ENCODE results near the gene TM2D3. TPM values are rescaled to one million over a fixed set of nuclear protein-coding genes. Genes with fewer than 3 reads are reported as not detected.

The TM2D3 gene
- total RNA-seq, 1 donor from 2014 or later: 39.0 TPM

DNA sequence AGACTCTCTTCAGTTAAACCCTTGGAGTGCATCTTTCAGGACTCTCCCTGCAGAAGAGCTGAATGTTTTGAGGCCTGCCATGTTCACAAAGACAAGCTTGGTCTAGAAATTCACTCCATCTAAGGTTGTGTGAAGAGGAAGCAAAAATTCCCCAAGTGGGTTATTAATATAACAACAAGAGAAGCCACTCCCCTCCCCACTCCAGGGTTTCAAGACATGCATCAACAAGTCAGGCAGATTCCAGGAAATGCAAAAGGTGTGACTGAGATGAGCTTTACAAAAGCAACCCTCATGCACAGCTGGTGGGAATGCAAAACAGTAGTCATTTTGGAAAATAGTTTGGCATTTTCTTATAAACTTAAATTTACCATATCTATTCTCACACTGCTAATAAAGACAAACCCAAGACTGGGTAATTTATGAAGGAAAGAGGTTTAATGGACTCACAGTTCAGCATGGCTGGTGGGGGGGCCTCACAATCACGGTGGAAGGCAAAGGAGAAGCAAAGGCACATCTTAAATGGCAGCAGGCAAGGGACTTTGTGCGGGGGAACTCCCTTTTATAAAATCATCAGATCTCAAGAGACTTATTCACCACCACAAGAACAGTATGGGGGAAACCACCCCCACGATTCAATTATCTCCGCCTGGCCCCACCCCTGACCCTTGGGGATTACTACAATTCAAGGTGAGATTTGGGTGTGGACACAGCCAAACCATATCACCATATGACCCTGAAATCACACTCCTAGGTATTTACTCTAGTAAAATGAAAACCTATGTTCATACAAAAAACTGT is 40.8 kb upstream of the TM2D3 start:
- Histone ChIP-seq H3K36me3 (peaks cover 0 to 30% of the 10 kb centered on the region in 2 donors), H3K27me3 (no peaks in the 10 kb centered on the region), H3K4me1 (peaks cover 7% of the 10 kb centered on the region), H3K9me3 (no peaks in the 10 kb centered on the region), H3K27ac (no peak overlapping the region), H3K4me3 (no peak overlapping the region)
- intact Hi-C loops (cut with DNase I): no loop called here
- TF ChIP-seq, protein P1, sequence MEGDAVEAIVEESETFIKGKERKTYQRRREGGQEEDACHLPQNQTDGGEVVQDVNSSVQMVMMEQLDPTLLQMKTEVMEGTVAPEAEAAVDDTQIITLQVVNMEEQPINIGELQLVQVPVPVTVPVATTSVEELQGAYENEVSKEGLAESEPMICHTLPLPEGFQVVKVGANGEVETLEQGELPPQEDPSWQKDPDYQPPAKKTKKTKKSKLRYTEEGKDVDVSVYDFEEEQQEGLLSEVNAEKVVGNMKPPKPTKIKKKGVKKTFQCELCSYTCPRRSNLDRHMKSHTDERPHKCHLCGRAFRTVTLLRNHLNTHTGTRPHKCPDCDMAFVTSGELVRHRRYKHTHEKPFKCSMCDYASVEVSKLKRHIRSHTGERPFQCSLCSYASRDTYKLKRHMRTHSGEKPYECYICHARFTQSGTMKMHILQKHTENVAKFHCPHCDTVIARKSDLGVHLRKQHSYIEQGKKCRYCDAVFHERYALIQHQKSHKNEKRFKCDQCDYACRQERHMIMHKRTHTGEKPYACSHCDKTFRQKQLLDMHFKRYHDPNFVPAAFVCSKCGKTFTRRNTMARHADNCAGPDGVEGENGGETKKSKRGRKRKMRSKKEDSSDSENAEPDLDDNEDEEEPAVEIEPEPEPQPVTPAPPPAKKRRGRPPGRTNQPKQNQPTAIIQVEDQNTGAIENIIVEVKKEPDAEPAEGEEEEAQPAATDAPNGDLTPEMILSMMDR (IDR thresholded peaks at IDR 0.05): no peak
- no peak for TF ChIP-seq POLR2A (IDR thresholded peaks at IDR 0.05)
- TF ChIP-seq POLR2AphosphoS5 (IDR thresholded peaks at IDR 0.05; ENCODE audit: insufficient read depth in 1 of 2, low read depth in 1 of 2): no peak
- DNase-seq (ENCODE audit: extremely low spot score in 2 of 2): no peak

DNA sequence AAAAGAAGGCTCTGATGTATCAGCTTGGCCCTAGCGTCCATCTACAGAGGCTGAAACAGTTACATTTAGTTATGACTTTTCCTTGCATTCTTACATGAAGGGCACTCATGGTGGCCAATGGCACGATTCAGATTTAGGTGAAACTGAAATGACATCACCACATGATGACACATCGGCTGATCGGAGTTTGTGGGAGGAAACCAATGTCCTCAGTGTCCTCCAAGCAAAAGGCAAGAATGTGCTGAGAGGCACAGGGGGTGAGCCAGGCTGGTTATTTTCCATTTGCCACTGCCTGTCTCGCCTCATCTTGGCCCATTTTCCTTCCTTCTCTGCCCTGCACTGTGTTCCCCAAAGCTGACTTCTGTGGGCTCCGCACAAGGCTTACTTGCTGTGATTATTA is 37.7 kb upstream of the TM2D3 start:
- H3K36me3 ChIP-seq: peaks cover 0 to 14% of the 10 kb centered on the region in 2 donors
- no peak overlapping the region for H3K4me3 ChIP-seq
- no peaks in the 10 kb centered on the region for H3K27me3 ChIP-seq
- TF ChIP-seq, protein P1 (IDR thresholded peaks at IDR 0.05): no peak
- TF ChIP-seq POLR2A (IDR thresholded peaks at IDR 0.05) (no peak), POLR2AphosphoS5 (IDR thresholded peaks at IDR 0.05; ENCODE audit: insufficient read depth in 1 of 2, low read depth in 1 of 2) (no peak)
- no peaks in the 10 kb centered on the region for H3K9me3 ChIP-seq
- intact Hi-C loops (cut with DNase I): no loop called here
- no peak for DNase-seq (ENCODE audit: extremely low spot score in 2 of 2)
- peaks cover 7% of the 10 kb centered on the region for H3K4me1 ChIP-seq
- H3K27ac ChIP-seq: no peak overlapping the region

DNA sequence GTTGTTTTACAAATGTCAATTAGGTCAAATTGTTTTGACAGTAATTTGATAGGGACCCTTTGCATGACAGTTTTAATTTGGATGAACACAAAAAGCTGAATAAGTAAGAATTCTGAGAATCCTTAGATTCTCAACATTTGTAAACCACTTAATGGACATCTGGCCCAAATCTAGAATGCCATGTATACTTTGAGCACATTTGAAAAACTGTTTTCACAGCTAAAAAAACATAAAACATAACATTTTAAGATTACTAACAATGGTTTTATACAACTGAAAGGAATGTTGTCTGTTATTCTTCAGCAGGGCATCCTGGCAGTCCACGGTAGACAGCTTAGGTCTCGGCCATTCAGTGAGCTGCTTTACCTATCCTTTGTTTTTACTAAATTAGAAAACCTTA is 34.5 kb upstream of the TM2D3 start:
- intact Hi-C loops (cut with DNase I): no loop called here
- no peak for DNase-seq (ENCODE audit: extremely low spot score in 2 of 2)
- Histone ChIP-seq H3K9me3 (no peaks in the 10 kb centered on the region), H3K27me3 (no peaks in the 10 kb centered on the region), H3K36me3 (peaks cover 0 to 14% of the 10 kb centered on the region in 2 donors), H3K27ac (no peak overlapping the region), H3K4me3 (no peak overlapping the region), H3K4me1 (no peaks in the 10 kb centered on the region)
- TF ChIP-seq, protein P1 (IDR thresholded peaks at IDR 0.05): no peak
- no peak for TF ChIP-seq POLR2AphosphoS5 (IDR thresholded peaks at IDR 0.05; ENCODE audit: insufficient read depth in 1 of 2, low read depth in 1 of 2)
- no peak for TF ChIP-seq POLR2A (IDR thresholded peaks at IDR 0.05)

DNA sequence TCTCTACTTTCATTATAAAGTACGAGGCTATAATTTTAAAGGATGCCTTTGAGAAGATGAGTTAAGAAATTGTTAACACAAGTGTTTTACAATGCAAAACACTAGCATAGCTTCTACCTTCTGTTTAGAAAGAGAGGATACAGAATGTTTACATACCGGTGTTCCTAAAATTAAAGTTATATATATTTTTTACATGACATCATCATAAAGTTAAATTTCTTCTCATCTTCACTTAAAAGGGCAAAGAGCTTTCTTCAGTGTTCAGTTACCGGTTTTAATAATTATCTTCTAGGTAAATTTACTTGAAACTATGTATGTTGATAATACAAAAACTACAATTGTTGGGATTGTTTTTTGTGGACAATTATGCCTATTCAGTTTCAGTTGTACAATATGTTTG is 32.7 kb upstream of the TM2D3 start:
- Histone ChIP-seq H3K36me3 (peaks cover 0 to 14% of the 10 kb centered on the region in 2 donors), H3K4me3 (no peak overlapping the region), H3K27ac (no peak overlapping the region), H3K9me3 (no peaks in the 10 kb centered on the region), H3K4me1 (no peaks in the 10 kb centered on the region), H3K27me3 (no peaks in the 10 kb centered on the region)
- intact Hi-C loops (cut with DNase I): no loop called here
- TF ChIP-seq POLR2AphosphoS5 (IDR thresholded peaks at IDR 0.05; ENCODE audit: insufficient read depth in 1 of 2, low read depth in 1 of 2) (no peak), POLR2A (IDR thresholded peaks at IDR 0.05) (no peak)
- TF ChIP-seq, protein P1 (IDR thresholded peaks at IDR 0.05): no peak
- no peak for DNase-seq (ENCODE audit: extremely low spot score in 2 of 2)

DNA sequence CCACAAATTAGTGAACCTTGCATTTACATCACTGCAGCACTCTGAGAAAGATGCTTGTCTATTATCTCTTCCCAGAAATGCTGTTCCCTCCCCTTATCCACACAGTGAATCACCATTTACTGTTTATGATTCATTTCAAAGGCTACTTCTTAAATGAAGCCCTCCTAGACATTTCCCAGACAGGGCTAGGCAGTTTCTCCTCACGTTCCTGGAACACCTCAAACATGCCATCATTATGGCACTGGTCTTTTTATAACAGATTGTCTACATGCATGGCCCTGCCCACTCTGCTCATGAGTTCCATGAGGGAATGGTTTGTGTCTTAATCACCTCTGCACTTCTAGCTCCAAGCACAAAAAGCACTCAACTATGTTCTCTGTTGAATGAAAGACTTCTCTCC is 32.2 kb upstream of the TM2D3 start:
- peaks cover 0 to 14% of the 10 kb centered on the region in 2 donors for H3K36me3 ChIP-seq
- no peaks in the 10 kb centered on the region for H3K4me1 ChIP-seq
- no peaks in the 10 kb centered on the region for H3K27me3 ChIP-seq
- DNase-seq (ENCODE audit: extremely low spot score in 2 of 2): no peak
- H3K9me3 ChIP-seq: no peaks in the 10 kb centered on the region
- no peak overlapping the region for H3K4me3 ChIP-seq
- intact Hi-C loops (cut with DNase I): no loop called here
- H3K27ac ChIP-seq: no peak overlapping the region
- no peak for TF ChIP-seq POLR2A (IDR thresholded peaks at IDR 0.05)
- TF ChIP-seq, protein P1 (IDR thresholded peaks at IDR 0.05): no peak
- no peak for TF ChIP-seq POLR2AphosphoS5 (IDR thresholded peaks at IDR 0.05; ENCODE audit: insufficient read depth in 1 of 2, low read depth in 1 of 2)
